Subcutaneous adipose tissue (tissue), 4 donors: ENCODE measurements around the gene ETNK1. TPM values are rescaled to one million over a fixed set of nuclear protein-coding genes. Genes with fewer than 3 reads are reported as not detected.

ENCODE experiments used
- CTCF ChIP-seq: fragments of 450-650 bp; IDR thresholded peaks from one replicate; pipeline ENCODE4 v1.5.1; 2016; ENCODE audit warnings: low read depth, mild to moderate bottlenecking, control low read depth, antibody characterized with exemption, moderate library complexity
- total RNA-seq, 4 donors: library from RNA; depleted of rRNA; stranded (reverse); fragments of >200 nt; gene quantifications; one replicate each; pipeline ENCODE4 v1.1.0, GENCODE V29; 2016

ETNK1 gene
- total RNA-seq, 4 donors from 2014 or later = 31.6 to 80.6 (median 38.6) TPM

- no peak for TF ChIP-seq CTCF
Observed at GRCh38 chr12:22656831-22657230, 31.9 kb downstream of the ETNK1 start.

- TF ChIP-seq CTCF = no peak
Observed at GRCh38 chr12:22657538-22657937, 32.6 kb downstream of the ETNK1 start.

GRCh38 chr12:22658214-22658613 lies 33.2 kb downstream of the ETNK1 start:
- TF ChIP-seq CTCF = no peak

GRCh38 chr12:22662356-22662755 lies 37.4 kb downstream of the ETNK1 start:
- no peak for TF ChIP-seq CTCF

- no peak for TF ChIP-seq CTCF
Observed at GRCh38 chr12:22665476-22665875, 40.5 kb downstream of the ETNK1 start.

- TF ChIP-seq CTCF = no peak
Observed at GRCh38 chr12:22667122-22667521, 42.2 kb downstream of the ETNK1 start.

- no peak for TF ChIP-seq CTCF
Observed at GRCh38 chr12:22668441-22668840, 43.5 kb downstream of the ETNK1 start.
